ENCODE measurements around the gene B3GALNT2. TPM values are rescaled to one million over a fixed set of nuclear protein-coding genes. Genes with fewer than 3 reads are reported as not detected.
A peak's percentile ranks its signal among the peaks of the same experiment; 100 is the strongest.

The B3GALNT2 gene
- total and polyA plus RNA-seq, 7 donors: 7.1 to 46.9 (median 27.0) TPM

DNA sequence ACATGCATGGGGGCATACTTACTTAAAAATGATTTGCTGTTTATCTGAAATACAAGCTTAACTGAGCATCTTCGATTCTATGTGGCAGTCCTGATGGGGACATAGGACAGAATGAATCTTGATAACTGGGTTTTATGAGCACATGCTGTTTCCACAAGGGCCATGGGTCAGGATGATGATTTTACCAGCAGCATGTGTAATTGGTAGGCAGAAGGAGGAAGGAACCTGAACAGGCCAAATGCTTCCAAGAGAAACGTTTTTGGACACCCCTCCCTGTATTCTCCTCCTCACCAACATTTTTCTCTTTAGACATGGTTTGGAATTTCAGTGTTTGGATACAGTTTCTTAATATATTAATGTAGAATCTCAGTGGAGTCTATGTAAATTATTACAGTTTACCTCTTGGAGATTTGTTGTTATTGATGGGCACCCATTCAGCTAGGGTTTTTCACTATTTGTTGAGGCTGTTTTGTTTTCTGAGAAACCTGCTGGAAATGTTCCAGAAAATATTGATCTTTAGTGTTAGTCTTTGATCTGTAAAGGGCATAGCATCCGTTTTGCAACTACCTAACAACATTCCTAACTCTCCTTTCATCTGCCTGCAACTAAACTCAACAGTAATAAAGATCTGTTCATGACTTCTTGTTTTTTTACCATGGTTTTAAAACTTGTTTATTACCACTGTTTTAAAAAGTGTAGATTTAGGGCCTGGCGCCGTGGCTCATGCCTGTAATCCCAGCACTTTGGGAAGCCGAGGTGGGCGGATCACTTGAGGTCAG lies 95.0 kb downstream of the B3GALNT2 start:
- TF ChIP-seq, protein P1, sequence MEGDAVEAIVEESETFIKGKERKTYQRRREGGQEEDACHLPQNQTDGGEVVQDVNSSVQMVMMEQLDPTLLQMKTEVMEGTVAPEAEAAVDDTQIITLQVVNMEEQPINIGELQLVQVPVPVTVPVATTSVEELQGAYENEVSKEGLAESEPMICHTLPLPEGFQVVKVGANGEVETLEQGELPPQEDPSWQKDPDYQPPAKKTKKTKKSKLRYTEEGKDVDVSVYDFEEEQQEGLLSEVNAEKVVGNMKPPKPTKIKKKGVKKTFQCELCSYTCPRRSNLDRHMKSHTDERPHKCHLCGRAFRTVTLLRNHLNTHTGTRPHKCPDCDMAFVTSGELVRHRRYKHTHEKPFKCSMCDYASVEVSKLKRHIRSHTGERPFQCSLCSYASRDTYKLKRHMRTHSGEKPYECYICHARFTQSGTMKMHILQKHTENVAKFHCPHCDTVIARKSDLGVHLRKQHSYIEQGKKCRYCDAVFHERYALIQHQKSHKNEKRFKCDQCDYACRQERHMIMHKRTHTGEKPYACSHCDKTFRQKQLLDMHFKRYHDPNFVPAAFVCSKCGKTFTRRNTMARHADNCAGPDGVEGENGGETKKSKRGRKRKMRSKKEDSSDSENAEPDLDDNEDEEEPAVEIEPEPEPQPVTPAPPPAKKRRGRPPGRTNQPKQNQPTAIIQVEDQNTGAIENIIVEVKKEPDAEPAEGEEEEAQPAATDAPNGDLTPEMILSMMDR (IDR thresholded peaks at IDR 0.05): no peak
- WGBS, 3 donors: 70 to 79% (median 73%) methylated on average over 7 of the region's 7 CpGs

DNA sequence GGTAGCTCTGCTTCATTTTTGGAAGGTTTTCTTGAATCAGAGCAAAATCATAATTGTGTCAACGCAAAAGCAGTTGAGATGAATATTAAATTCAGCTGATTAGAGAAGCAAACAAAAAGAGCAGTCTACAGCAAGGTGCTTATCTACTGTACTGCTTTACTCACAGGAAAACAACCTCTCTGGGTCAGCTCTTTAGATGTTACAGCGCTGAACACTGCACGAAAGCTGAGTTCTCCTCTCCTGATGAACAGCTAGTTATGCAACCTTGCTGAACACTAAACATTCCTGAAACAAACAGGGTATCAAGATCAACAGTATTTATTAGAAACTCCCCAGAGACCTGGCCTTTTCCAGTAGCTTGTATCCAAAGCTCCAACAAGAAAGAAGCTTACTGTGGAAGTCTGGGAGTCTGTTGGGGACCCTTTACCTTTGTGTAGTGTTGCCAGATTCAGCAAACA lies 95.7 kb downstream of the B3GALNT2 start:
- DNase-seq: no peak
- WGBS, 3 donors: 74 to 94% (median 82%) methylated on average over 3 of the region's 3 CpGs
- H3K36me3 ChIP-seq (ENCODE audit: insufficient read depth in 1 of 2, low read depth in 1 of 2): no peaks in the 10 kb centered on the region
- peaks cover 18% of the 10 kb centered on the region for H3K4me1 ChIP-seq
- intact Hi-C loops (cut with DNase I): no loop called here
- H3K9me3 ChIP-seq: no peaks in the 10 kb centered on the region
- no peak overlapping the region for H3K4me3 ChIP-seq
- TF ChIP-seq, protein P1 (IDR thresholded peaks at IDR 0.05): no peak
- no peak overlapping the region for H3K27ac ChIP-seq
- ATAC-seq: no peak
- H3K27me3 ChIP-seq (ENCODE audit: insufficient read depth in 3 of 3, low read length in 2 of 3): no peaks in the 10 kb centered on the region

More for the DNA sequence above, 95.0 kb downstream of the B3GALNT2 start:
- peaks cover 18% of the 10 kb centered on the region for H3K4me1 ChIP-seq
- no peaks in the 10 kb centered on the region for H3K36me3 ChIP-seq (ENCODE audit: insufficient read depth in 1 of 2, low read depth in 1 of 2)
- no peak overlapping the region for H3K27ac ChIP-seq
- no peak for DNase-seq
- H3K9me3 ChIP-seq: no peaks in the 10 kb centered on the region
- intact Hi-C loops (cut with DNase I): no loop called here
- ATAC-seq: no peak
- no peaks in the 10 kb centered on the region for H3K27me3 ChIP-seq (ENCODE audit: insufficient read depth in 3 of 3, low read length in 2 of 3)
- H3K4me3 ChIP-seq: no peak overlapping the region

DNA sequence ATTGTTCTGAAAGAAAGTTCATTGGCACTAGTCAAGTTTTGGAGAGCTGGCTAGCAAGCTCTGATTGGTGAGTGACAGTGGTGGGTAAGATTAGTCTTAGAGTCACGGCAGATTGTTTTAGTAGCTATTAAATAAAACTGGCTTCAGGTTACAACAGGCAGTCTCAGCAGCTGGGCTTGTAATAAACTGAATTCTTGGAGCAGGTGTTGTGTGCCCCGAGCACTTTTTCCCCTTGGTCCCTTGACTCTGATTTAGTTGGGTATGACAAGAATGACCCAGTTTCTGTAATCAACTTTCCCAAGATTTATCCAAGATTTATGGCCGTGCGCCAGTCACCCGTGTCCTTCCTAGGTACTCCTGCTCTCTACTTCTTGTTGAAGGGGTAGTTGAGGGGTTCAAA lies 96.8 kb downstream of the B3GALNT2 start:
- H3K4me3 ChIP-seq: no peak overlapping the region
- TF ChIP-seq, protein P1 (IDR thresholded peaks at IDR 0.05): no peak
- H3K36me3 ChIP-seq (ENCODE audit: insufficient read depth in 1 of 2, low read depth in 1 of 2): peaks cover 0 to 7% of the 10 kb centered on the region in 2 donors
- intact Hi-C loops (cut with DNase I): no loop called here
- 38 to 42% (median 41%) methylated on average over 5 of the region's 5 CpGs for WGBS, 3 donors
- no peak for DNase-seq
- H3K9me3 ChIP-seq: no peaks in the 10 kb centered on the region
- peaks cover 18% of the 10 kb centered on the region for H3K4me1 ChIP-seq
- ATAC-seq: peak; percentile 32 to 62 (median 56)
- no peaks in the 10 kb centered on the region for H3K27me3 ChIP-seq (ENCODE audit: insufficient read depth in 3 of 3, low read length in 2 of 3)
- H3K27ac ChIP-seq: peak overlapping the region; percentile 17

DNA sequence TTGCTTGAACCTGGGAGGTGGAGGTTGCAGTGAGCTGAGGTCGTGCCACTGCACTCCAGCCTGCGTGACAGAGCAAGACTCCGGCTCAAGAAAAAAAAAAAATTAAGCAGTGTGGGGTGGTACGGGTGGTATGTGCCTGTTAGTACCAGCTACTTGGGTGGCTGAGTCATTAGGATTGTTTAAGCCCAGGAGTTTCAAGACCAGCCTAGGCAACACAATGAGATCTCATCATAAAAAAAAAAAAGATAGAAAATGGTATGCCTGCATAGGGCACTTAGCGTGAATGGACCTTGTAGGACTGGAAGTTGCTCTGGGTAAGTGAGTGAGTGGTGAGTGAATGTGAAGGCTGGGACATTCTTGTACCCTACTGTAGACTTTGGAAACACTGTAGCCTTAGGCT lies 100.1 kb downstream of the B3GALNT2 start:
- no peaks in the 10 kb centered on the region for H3K9me3 ChIP-seq
- intact Hi-C loops (cut with DNase I): no loop called here
- H3K36me3 ChIP-seq (ENCODE audit: insufficient read depth in 1 of 2, low read depth in 1 of 2): peaks cover 0 to 15% of the 10 kb centered on the region in 2 donors

More for the DNA sequence above, 100.1 kb downstream of the B3GALNT2 start:
- 90 to 98% (median 94%) methylated on average over 5 of the region's 5 CpGs for WGBS, 3 donors
- Histone ChIP-seq H3K4me1 (peaks cover 17% of the 10 kb centered on the region), H3K4me3 (no peak overlapping the region), H3K27me3 (ENCODE audit: insufficient read depth in 3 of 3, low read length in 2 of 3) (no peaks in the 10 kb centered on the region), H3K27ac (no peak overlapping the region)
- peak in 1 of 4 donors; percentile 41 for ATAC-seq
- TF ChIP-seq, protein P1 (IDR thresholded peaks at IDR 0.05): no peak
- DNase-seq: no peak
